ENCODE results near the gene TOR1AIP1. TPM values are rescaled to one million over a fixed set of nuclear protein-coding genes. Genes with fewer than 3 reads are reported as not detected.

The TOR1AIP1 gene
- total RNA-seq, 1 donor from 2014 or later: 40.7 TPM

GRCh38 chr1:179930867-179931266 lies 48.8 kb downstream of the TOR1AIP1 start:
- Histone ChIP-seq H3K9me3 (replicated peaks) (no peaks in the 10 kb centered on the region), H3K4me3 (no peak overlapping the region), H3K27me3 (ENCODE audit: low read depth) (no peaks in the 10 kb centered on the region), H3K4me1 (peaks cover 10% of the 10 kb centered on the region), H3K36me3 (no peaks in the 10 kb centered on the region), H3K27ac (replicated peaks) (no peak overlapping the region)
- TF ChIP-seq CTCF (IDR thresholded peaks at IDR 0.05; ENCODE audit: borderline replicate concordance): no peak
- DNase-seq: no peak
- intact Hi-C loops (cut with micrococcal nuclease): no loop called here

GRCh38 chr1:179933219-179933618 lies 51.1 kb downstream of the TOR1AIP1 start:
- intact Hi-C loops (cut with micrococcal nuclease): no loop called here
- no peak for DNase-seq
- TF ChIP-seq CTCF (IDR thresholded peaks at IDR 0.05; ENCODE audit: borderline replicate concordance): no peak
- H3K4me3 ChIP-seq: no peak overlapping the region
- H3K27me3 ChIP-seq (ENCODE audit: low read depth): no peaks in the 10 kb centered on the region
- no peaks in the 10 kb centered on the region for H3K36me3 ChIP-seq
- H3K27ac ChIP-seq (replicated peaks): no peak overlapping the region
- H3K4me1 ChIP-seq: peaks cover 10% of the 10 kb centered on the region
- no peaks in the 10 kb centered on the region for H3K9me3 ChIP-seq (replicated peaks)

- Histone ChIP-seq H3K36me3 (no peaks in the 10 kb centered on the region), H3K4me1 (peaks cover under 1% of the 10 kb centered on the region), H3K27ac (replicated peaks) (no peak overlapping the region), H3K4me3 (no peak overlapping the region), H3K9me3 (replicated peaks) (no peaks in the 10 kb centered on the region), H3K27me3 (ENCODE audit: low read depth) (no peaks in the 10 kb centered on the region)
- no peak for DNase-seq
- intact Hi-C loops (cut with micrococcal nuclease): no loop called here
- TF ChIP-seq CTCF (IDR thresholded peaks at IDR 0.05; ENCODE audit: borderline replicate concordance): no peak
Observed at GRCh38 chr1:179935909-179936496, 53.9 kb downstream of the TOR1AIP1 start.

- Histone ChIP-seq H3K27ac (replicated peaks) (no peak overlapping the region), H3K9me3 (replicated peaks) (no peaks in the 10 kb centered on the region), H3K36me3 (no peaks in the 10 kb centered on the region), H3K4me1 (no peaks in the 10 kb centered on the region), H3K4me3 (no peak overlapping the region), H3K27me3 (ENCODE audit: low read depth) (no peaks in the 10 kb centered on the region)
- no peak for DNase-seq
- intact Hi-C loops (cut with micrococcal nuclease): no loop called here
- TF ChIP-seq CTCF (IDR thresholded peaks at IDR 0.05; ENCODE audit: borderline replicate concordance): no peak
Observed at GRCh38 chr1:179937668-179938254, 55.7 kb downstream of the TOR1AIP1 start.

GRCh38 chr1:179938752-179939151 lies 56.7 kb downstream of the TOR1AIP1 start:
- H3K4me3 ChIP-seq: no peak overlapping the region
- H3K36me3 ChIP-seq: no peaks in the 10 kb centered on the region
- intact Hi-C loops (cut with micrococcal nuclease): no loop called here
- H3K9me3 ChIP-seq (replicated peaks): no peaks in the 10 kb centered on the region
- no peaks in the 10 kb centered on the region for H3K4me1 ChIP-seq
- no peaks in the 10 kb centered on the region for H3K27me3 ChIP-seq (ENCODE audit: low read depth)
- no peak for TF ChIP-seq CTCF (IDR thresholded peaks at IDR 0.05; ENCODE audit: borderline replicate concordance)
- DNase-seq: no peak
- no peak overlapping the region for H3K27ac ChIP-seq (replicated peaks)
